Measurements from ENCODE around the gene CORIN.

Gene CORIN

GRCh38 chr4:47829438-47829837 lies 8.4 kb downstream of the CORIN start:
- H3K4me3 ChIP-seq (ENCODE audit: low read depth, low read length) = no peak overlapping the region
- no peak for DNase-seq (ENCODE audit: low read depth, low spot score)
- in situ Hi-C loops (cut with HindIII; ENCODE audit: low sequenced_read_pairs) = no loop called here
- no peak for TF ChIP-seq CTCF (IDR thresholded peaks at IDR 0.05; ENCODE audit: low read depth, low read length)

GRCh38 chr4:47827343-47828047 lies 10.4 kb downstream of the CORIN start:
- TF ChIP-seq CTCF (IDR thresholded peaks at IDR 0.05; ENCODE audit: low read depth, low read length) = no peak
- no peak overlapping the region for H3K4me3 ChIP-seq (ENCODE audit: low read depth, low read length)
- DNase-seq (ENCODE audit: low read depth, low spot score) = no peak
- in situ Hi-C loops (cut with HindIII; ENCODE audit: low sequenced_read_pairs) = no loop called here

GRCh38 chr4:47824840-47825239 lies 13.0 kb downstream of the CORIN start:
- in situ Hi-C loops (cut with HindIII; ENCODE audit: low sequenced_read_pairs) = no loop called here
- TF ChIP-seq CTCF (IDR thresholded peaks at IDR 0.05; ENCODE audit: low read depth, low read length) = no peak
- no peak overlapping the region for H3K4me3 ChIP-seq (ENCODE audit: low read depth, low read length)
- no peak for DNase-seq (ENCODE audit: low read depth, low spot score)

- no peak overlapping the region for H3K4me3 ChIP-seq (ENCODE audit: low read depth, low read length)
- TF ChIP-seq CTCF (IDR thresholded peaks at IDR 0.05; ENCODE audit: low read depth, low read length) = no peak
- DNase-seq (ENCODE audit: low read depth, low spot score) = no peak
- in situ Hi-C loops (cut with HindIII; ENCODE audit: low sequenced_read_pairs) = no loop called here
Observed at GRCh38 chr4:47819178-47819577, 18.7 kb downstream of the CORIN start.

- TF ChIP-seq CTCF (IDR thresholded peaks at IDR 0.05; ENCODE audit: low read depth, low read length) = no peak
- in situ Hi-C loops (cut with HindIII; ENCODE audit: low sequenced_read_pairs) = no loop called here
- H3K4me3 ChIP-seq (ENCODE audit: low read depth, low read length) = no peak overlapping the region
- DNase-seq (ENCODE audit: low read depth, low spot score) = no peak
Observed at GRCh38 chr4:47817275-47817674, 20.6 kb downstream of the CORIN start.

- no peak overlapping the region for H3K4me3 ChIP-seq (ENCODE audit: low read depth, low read length)
- no peak for TF ChIP-seq CTCF (IDR thresholded peaks at IDR 0.05; ENCODE audit: low read depth, low read length)
- in situ Hi-C loops (cut with HindIII; ENCODE audit: low sequenced_read_pairs) = no loop called here
- no peak for DNase-seq (ENCODE audit: low read depth, low spot score)
Observed at GRCh38 chr4:47816748-47817147, 21.1 kb downstream of the CORIN start.
